Thoracic aorta (tissue), 2 donors: Measurements from ENCODE around the gene MNAT1. TPM values are rescaled to one million over a fixed set of nuclear protein-coding genes. Genes with fewer than 3 reads are reported as not detected.

Experiments
- ATAC-seq: fragments of 150-250 bp; one replicate; pipeline ENCODE4 v1.8.0; 2017; ENCODE audit warnings: low read depth; ENCODE audit not compliant: insufficient number of reproducible peaks, low FRiP score
- DNase-seq: peaks from one replicate; pipeline ENCODE4 v3.0.0-alpha.2; 2020; ENCODE audit warnings: low spot score
- H3K27ac ChIP-seq, 2 donors: fragments of 200-600 bp; sonication (generic); 1 replicate in 1 of 2; 2 replicates in 1 of 2; pipeline ENCODE4 v1.5.1; 2016; ENCODE audit warnings: mild to moderate bottlenecking in 2 of 2, moderate library complexity in 2 of 2
- H3K27me3 ChIP-seq: fragments of 200-600 bp; sonication (generic); replicated peaks from 2 replicates; pipeline ENCODE4 v1.6.0; 2016; ENCODE audit warnings: mild to moderate bottlenecking; ENCODE audit not compliant: insufficient read depth
- H3K36me3 ChIP-seq: fragments of 200-600 bp; sonication (generic); one replicate; pipeline ENCODE4 v1.5.1; 2016
- H3K4me1 ChIP-seq, 2 donors: fragments of 200-600 bp; sonication (generic); 1 replicate in 1 of 2; 2 replicates in 1 of 2; pipeline versions ENCODE4 v1.5.1 to v1.6.0; 2016; ENCODE audit warnings: low read depth in 2 of 2, mild to moderate bottlenecking in 1 of 2; ENCODE audit not compliant: control insufficient read depth in 1 of 2
- H3K4me3 ChIP-seq: fragments of 200-600 bp; sonication (generic); 2 replicates; pipeline ENCODE4 v1.5.1; 2016; ENCODE audit warnings: mild to moderate bottlenecking
- H3K9me3 ChIP-seq: fragments of 200-600 bp; sonication (generic); 2 replicates; pipeline ENCODE4 v1.5.1; 2016
- CTCF ChIP-seq: fragments of 200-600 bp; sonication (generic); IDR thresholded peaks from one replicate; pipeline ENCODE4 v1.5.1; 2019; ENCODE audit warnings: antibody characterized with exemption
- total RNA-seq, 2 donors: library from RNA; depleted of rRNA; stranded (reverse); fragments of >200 nt; gene quantifications; one replicate each; pipeline versions ENCODE4 v1.1.0 to v1.2.3, GENCODE V29; 2016

Gene MNAT1
- total RNA-seq, 2 donors from 2014 or later, result 32.4 to 52.3 TPM

- DNase-seq (no peak), ATAC-seq (no peak)
- Histone ChIP-seq H3K9me3 (no peaks in the 10 kb centered on the region), H3K4me1 (no peaks in the 10 kb centered on the region), H3K27me3 (no peaks in the 10 kb centered on the region), H3K27ac (no peak overlapping the region), H3K36me3 (no peaks in the 10 kb centered on the region), H3K4me3 (no peak overlapping the region)
- no peak for TF ChIP-seq CTCF
These were observed 264.1 kb downstream of the MNAT1 start for GRCh38 chr14:60998617-60999016.

DNA sequence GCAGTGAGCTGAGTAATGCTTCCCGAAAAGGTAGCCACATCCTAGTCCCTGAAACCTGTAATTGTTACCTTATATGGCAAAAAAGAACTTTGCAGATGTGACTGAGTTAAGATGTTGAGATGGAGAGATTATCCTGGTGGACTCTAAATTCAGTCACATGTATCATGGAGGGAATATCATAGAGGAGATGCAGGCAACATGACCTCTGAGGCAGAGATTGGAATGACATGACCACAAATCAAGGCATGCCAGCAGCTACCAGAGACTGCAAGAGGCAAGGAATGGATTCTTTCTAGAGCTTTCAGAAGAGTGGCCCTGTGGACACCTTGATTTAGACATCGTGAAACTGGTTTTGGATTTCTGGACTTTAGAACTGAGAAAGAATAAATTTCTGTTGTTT lies 265.0 kb downstream of the MNAT1 start:
- Histone ChIP-seq H3K27ac (no peak overlapping the region), H3K27me3 (no peaks in the 10 kb centered on the region), H3K36me3 (no peaks in the 10 kb centered on the region), H3K4me3 (no peak overlapping the region), H3K4me1 (no peaks in the 10 kb centered on the region), H3K9me3 (no peaks in the 10 kb centered on the region)
- ATAC-seq (no peak), DNase-seq (no peak)
- TF ChIP-seq CTCF, result no peak

DNA sequence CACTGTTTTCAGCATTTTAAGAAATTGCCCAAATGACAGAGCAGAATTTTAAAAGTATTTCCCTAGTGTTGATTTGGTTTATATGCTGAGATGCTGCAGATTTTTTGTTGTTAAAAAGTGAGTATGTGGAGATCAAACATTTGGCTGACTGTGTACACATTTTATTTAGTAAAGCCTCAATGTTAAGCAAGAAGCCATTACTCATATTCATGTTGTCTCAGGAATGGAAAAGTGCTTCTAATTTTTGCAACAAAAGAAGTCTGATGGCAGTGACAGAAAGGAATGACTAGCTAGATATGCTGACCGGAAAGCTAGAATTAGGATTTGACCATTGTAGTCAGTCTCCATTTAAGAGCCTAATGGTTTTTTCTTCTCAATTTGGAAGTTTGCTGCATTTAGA lies 269.0 kb downstream of the MNAT1 start:
- H3K27ac ChIP-seq, result no peak overlapping the region
- no peaks in the 10 kb centered on the region for H3K27me3 ChIP-seq
- TF ChIP-seq CTCF, result no peak
- H3K4me3 ChIP-seq, result no peak overlapping the region
- ATAC-seq (no peak), DNase-seq (no peak)
- no peaks in the 10 kb centered on the region for H3K9me3 ChIP-seq
- H3K36me3 ChIP-seq, result no peaks in the 10 kb centered on the region
- H3K4me1 ChIP-seq, result no peaks in the 10 kb centered on the region

GRCh38 chr14:61019537-61019936 lies 285.0 kb downstream of the MNAT1 start:
- ATAC-seq, result no peak
- Histone ChIP-seq H3K9me3 (no peaks in the 10 kb centered on the region), H3K36me3 (no peaks in the 10 kb centered on the region), H3K4me1 (no peaks in the 10 kb centered on the region), H3K4me3 (no peak overlapping the region), H3K27ac (no peak overlapping the region), H3K27me3 (no peaks in the 10 kb centered on the region)
- no peak for DNase-seq
- TF ChIP-seq CTCF, result no peak

Other genes starting within 250 kb of the MNAT1 start
- gene C14orf39, start 248.7 kb upstream of the MNAT1 start, total RNA-seq, result not detected
- gene SIX6, start 225.6 kb upstream of the MNAT1 start, total RNA-seq, result not detected
- gene SIX1, start 85.3 kb upstream of the MNAT1 start, total RNA-seq, result 1 to 10 TPM; 2.6 to 5.1 TPM
- 10 to 100 TPM in 1 of 2 donors, 1 to 10 TPM in 1; 6.4 to 14.0 TPM for gene SIX4, start 10.4 kb upstream of the MNAT1 start, total RNA-seq
- 10 to 100 TPM in 1 of 2 donors, 1 to 10 TPM in 1; 4.2 to 12.2 TPM for gene TRMT5, start 246.3 kb downstream of the MNAT1 start, total RNA-seq
- gene SLC38A6, start 246.5 kb downstream of the MNAT1 start, total RNA-seq, result 10 to 100 TPM; 25.6 to 39.4 TPM